ENCODE data around the gene LRPPRC. TPM values are rescaled to one million over a fixed set of nuclear protein-coding genes. Genes with fewer than 3 reads are reported as not detected.

LRPPRC gene
- total and polyA plus RNA-seq, 2 donors (not counting 1 experiment from before 2014, with no cell fraction given): 54.6 to 70.4 TPM

- no peaks in the 10 kb centered on the region for H3K79me2 ChIP-seq (ENCODE audit: control insufficient read depth, insufficient read depth, low read length)
- H3K4me2 ChIP-seq (ENCODE audit: extremely low read depth, insufficient read depth, low read length): no peak within 1 kb of the TSS
- peaks cover 10% of the 10 kb centered on the region for H3K27me3 ChIP-seq (ENCODE audit: control insufficient read depth, insufficient read depth, low read length)
- no peak for DNase-seq (ENCODE audit: low read depth in 2 of 2)
- no peaks in the 10 kb centered on the region for H3K4me1 ChIP-seq (ENCODE audit: control insufficient read depth, extremely low read depth, insufficient read depth, low read length)
- H3K36me3 ChIP-seq (ENCODE audit: control insufficient read depth, insufficient read depth, low read length): no peaks in the 10 kb centered on the region
- H3K4me3 ChIP-seq (replicated peaks in 1 of 4; ENCODE audit: control extremely low read depth in 1 of 4, insufficient read depth in 1 of 4, low read depth in 3 of 4, low read length in 4 of 4): no peak within 1 kb of the TSS
- TF ChIP-seq CTCF (conservative IDR thresholded peaks at IDR 0.05 in 1 of 2, IDR thresholded peaks at IDR 0.05 in 1 of 2; ENCODE audit: low read depth in 1 of 2, low read length in 2 of 2) (no peak), EZH2 (IDR thresholded peaks at IDR 0.05; ENCODE audit: low read length, missing control alignments) (no peak)
- H3K27ac ChIP-seq (ENCODE audit: insufficient read depth, low read length): no peak within 1 kb of the TSS
- no peak within 1 kb of the TSS for H3K9ac ChIP-seq (ENCODE audit: insufficient read depth, low read length)
- H2AFZ ChIP-seq (ENCODE audit: low read length): no peak within 1 kb of the TSS
- no peaks in the 10 kb centered on the region for H4K20me1 ChIP-seq (ENCODE audit: control insufficient read depth, extremely low read depth, insufficient read depth, low read length)
- no peaks in the 10 kb centered on the region for H3K9me3 ChIP-seq (ENCODE audit: control insufficient read depth, insufficient read depth, low read depth, low read length)
These were observed 157.1 kb downstream of the LRPPRC start, which contains the start of the genes ABCG5 and ABCG8 for GRCh38 chr2:43838560-43839267. Gene ABCG5 (minus strand): TSS chr2:43838839. CDS start chr2:43838679, 160 bp downstream. Gene ABCG8 (plus strand): TSS chr2:43838971. CDS start chr2:43839054, 83 bp downstream.

GRCh38 chr2:43837831-43838559 lies 157.8 kb downstream of the LRPPRC start:
- no peaks in the 10 kb centered on the region for H3K36me3 ChIP-seq (ENCODE audit: control insufficient read depth, insufficient read depth, low read length)
- no peak overlapping the region for H3K27ac ChIP-seq (ENCODE audit: insufficient read depth, low read length)
- no peaks in the 10 kb centered on the region for H3K9me3 ChIP-seq (ENCODE audit: control insufficient read depth, insufficient read depth, low read depth, low read length)
- TF ChIP-seq CTCF (conservative IDR thresholded peaks at IDR 0.05 in 1 of 2, IDR thresholded peaks at IDR 0.05 in 1 of 2; ENCODE audit: low read depth in 1 of 2, low read length in 2 of 2) (no peak), EZH2 (IDR thresholded peaks at IDR 0.05; ENCODE audit: low read length, missing control alignments) (no peak)
- peaks cover 8% of the 10 kb centered on the region for H3K27me3 ChIP-seq (ENCODE audit: control insufficient read depth, insufficient read depth, low read length)
- no peak overlapping the region for H3K4me3 ChIP-seq (replicated peaks in 1 of 4; ENCODE audit: control extremely low read depth in 1 of 4, insufficient read depth in 1 of 4, low read depth in 3 of 4, low read length in 4 of 4)
- H3K4me2 ChIP-seq (ENCODE audit: extremely low read depth, insufficient read depth, low read length): no peak overlapping the region
- no peak overlapping the region for H2AFZ ChIP-seq (ENCODE audit: low read length)
- no peaks in the 10 kb centered on the region for H4K20me1 ChIP-seq (ENCODE audit: control insufficient read depth, extremely low read depth, insufficient read depth, low read length)
- no peaks in the 10 kb centered on the region for H3K4me1 ChIP-seq (ENCODE audit: control insufficient read depth, extremely low read depth, insufficient read depth, low read length)
- H3K79me2 ChIP-seq (ENCODE audit: control insufficient read depth, insufficient read depth, low read length): no peaks in the 10 kb centered on the region
- no peak overlapping the region for H3K9ac ChIP-seq (ENCODE audit: insufficient read depth, low read length)
- DNase-seq (ENCODE audit: low read depth in 2 of 2): no peak

- no peak overlapping the region for H2AFZ ChIP-seq (ENCODE audit: low read length)
- no peak overlapping the region for H3K4me2 ChIP-seq (ENCODE audit: extremely low read depth, insufficient read depth, low read length)
- no peaks in the 10 kb centered on the region for H4K20me1 ChIP-seq (ENCODE audit: control insufficient read depth, extremely low read depth, insufficient read depth, low read length)
- H3K4me3 ChIP-seq (replicated peaks in 1 of 4; ENCODE audit: control extremely low read depth in 1 of 4, insufficient read depth in 1 of 4, low read depth in 3 of 4, low read length in 4 of 4): no peak overlapping the region
- TF ChIP-seq CTCF (conservative IDR thresholded peaks at IDR 0.05 in 1 of 2, IDR thresholded peaks at IDR 0.05 in 1 of 2; ENCODE audit: low read depth in 1 of 2, low read length in 2 of 2) (no peak), EZH2 (IDR thresholded peaks at IDR 0.05; ENCODE audit: low read length, missing control alignments) (no peak)
- peaks cover 4% of the 10 kb centered on the region for H3K27me3 ChIP-seq (ENCODE audit: control insufficient read depth, insufficient read depth, low read length)
- H3K27ac ChIP-seq (ENCODE audit: insufficient read depth, low read length): no peak overlapping the region
- no peaks in the 10 kb centered on the region for H3K9me3 ChIP-seq (ENCODE audit: control insufficient read depth, insufficient read depth, low read depth, low read length)
- H3K9ac ChIP-seq (ENCODE audit: insufficient read depth, low read length): no peak overlapping the region
- no peak for DNase-seq (ENCODE audit: low read depth in 2 of 2)
- no peaks in the 10 kb centered on the region for H3K36me3 ChIP-seq (ENCODE audit: control insufficient read depth, insufficient read depth, low read length)
- no peaks in the 10 kb centered on the region for H3K79me2 ChIP-seq (ENCODE audit: control insufficient read depth, insufficient read depth, low read length)
- H3K4me1 ChIP-seq (ENCODE audit: control insufficient read depth, extremely low read depth, insufficient read depth, low read length): no peaks in the 10 kb centered on the region
These were observed 158.8 kb downstream of the LRPPRC start for GRCh38 chr2:43837033-43837432.
